NCI-H446 treated with DMSO at 0.1 percent for 48 hours (cell line): ENCODE data around the gene CAMK2A.

Experiments
- DNase-seq: peaks from one replicate; lab custom pipeline; 2025; lab: John Stamatoyannopoulos, UW

CAMK2A gene

DNA sequence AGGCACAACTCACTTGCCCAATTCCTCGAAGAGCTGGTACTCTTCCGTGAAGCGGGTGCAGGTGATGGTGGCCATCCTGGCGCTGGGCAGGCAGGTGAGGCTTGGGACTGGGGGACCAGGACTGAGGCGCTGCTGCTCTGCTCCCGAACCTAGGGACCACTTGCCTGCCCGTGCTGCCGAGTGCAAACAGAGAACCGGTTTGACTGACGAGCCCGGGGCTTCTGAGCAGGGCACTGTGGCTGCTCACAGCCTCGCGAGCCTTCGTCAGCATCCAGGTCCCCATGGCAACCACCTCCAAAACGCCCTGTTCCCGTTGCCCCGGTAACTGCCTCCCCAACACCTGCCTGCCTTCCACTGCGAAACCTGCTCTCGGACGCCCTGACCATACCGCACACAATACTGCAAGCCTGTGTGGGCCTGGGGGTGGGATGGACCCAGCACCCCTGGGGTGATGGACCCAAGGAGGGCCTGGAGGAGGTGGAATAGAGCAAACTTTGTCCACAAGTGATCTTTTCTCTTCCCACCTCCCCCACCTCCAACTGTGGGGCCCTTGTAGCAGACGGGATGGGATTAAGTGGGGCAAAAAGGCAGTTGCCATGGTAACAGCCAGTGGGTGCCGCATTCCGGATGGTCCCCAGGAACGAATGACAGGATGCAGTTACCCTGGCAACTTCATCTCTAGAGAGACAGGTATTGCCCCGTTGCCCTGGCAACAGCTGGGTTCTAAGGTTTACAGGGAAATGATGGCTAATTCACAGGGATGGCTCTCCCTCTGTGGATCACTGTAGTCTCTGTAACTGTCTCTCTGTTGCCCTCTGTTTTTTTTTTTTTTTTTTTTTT lies at the start of gene CAMK2A:
CAMK2A (minus strand) TSS at position 223 of the 840 bp plus-strand sequence; CDS start at position 75, 148 bp downstream.
- no peak for DNase-seq

DNA sequence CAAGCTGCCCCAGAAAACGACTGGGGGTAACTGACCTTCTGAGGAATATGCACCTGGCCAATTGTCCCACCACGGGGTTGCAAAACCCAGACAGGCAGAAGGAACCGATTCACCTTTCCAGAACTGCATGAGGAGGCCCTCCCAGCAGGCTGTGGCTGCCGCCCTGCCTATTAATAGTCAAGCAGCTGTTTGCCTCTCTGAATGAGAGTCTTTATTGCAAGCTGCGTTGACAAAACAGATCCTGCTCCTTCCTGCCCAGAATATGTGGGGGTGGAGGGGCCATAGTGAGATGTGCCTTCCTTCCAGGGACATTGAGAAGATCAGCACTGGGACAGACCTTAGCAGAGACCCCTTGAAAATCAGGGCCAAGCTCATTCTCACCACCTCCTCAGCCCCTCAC lies 49.6 kb upstream of the CAMK2A start:
- no peak for DNase-seq

DNA sequence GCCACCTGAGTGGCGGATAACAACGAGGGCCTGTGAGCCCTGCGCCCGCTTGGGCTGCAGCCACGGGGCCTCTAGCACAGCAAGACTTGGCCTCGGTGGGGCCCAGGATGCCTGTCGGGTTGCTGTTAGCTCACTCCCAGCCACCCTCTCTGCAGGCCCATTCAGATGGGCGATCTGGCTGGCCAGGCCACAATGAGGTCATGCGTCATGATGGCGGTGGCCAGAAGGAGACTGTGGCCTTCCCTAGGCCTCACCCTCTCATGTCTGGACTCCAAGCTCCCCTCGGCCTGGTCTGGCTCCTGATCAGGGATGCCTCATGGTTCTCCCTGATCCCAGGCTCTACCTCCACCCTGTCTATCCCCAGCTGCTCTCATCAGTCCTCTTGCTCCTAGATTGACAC lies 49.0 kb upstream of the CAMK2A start:
- DNase-seq: no peak

DNA sequence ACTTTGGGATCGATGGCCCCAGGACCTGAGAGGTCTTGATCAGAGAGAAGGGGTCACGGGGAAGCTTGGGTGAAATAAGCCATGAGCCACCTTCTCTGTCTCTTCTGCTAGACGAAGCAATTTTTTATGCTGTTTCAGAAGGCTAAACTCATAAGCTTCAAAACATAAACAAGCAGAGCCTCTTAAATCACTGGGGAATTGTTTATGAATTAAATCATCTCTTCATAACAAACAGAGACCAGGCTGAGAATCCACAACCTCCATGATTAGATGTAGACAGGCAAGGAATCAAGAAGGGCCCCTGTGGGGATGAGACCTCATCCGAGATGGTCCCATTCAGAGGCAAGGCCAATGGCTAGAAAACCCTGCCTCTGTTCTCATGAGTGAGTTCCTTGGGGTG lies 46.2 kb upstream of the CAMK2A start:
- no peak for DNase-seq

DNA sequence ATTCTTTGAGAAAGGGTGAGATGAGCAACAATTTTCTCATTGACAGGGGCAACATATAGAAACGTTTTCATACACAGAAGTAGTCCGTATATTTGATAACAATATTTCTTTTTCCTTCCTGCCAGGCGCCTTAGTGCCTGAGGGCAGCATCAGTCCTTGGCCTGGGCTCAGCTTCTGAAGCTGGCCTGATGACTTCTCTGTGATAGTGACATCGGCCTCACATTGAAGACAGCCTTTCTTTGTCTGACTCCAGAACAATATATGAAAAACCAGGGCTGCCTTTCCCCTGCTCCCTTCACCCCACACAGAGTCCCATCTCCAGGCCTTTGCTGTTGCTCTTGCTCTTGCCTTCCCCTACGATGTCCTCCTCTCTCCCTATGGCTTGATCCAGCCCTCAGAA lies 43.8 kb upstream of the CAMK2A start:
- DNase-seq: no peak

DNA sequence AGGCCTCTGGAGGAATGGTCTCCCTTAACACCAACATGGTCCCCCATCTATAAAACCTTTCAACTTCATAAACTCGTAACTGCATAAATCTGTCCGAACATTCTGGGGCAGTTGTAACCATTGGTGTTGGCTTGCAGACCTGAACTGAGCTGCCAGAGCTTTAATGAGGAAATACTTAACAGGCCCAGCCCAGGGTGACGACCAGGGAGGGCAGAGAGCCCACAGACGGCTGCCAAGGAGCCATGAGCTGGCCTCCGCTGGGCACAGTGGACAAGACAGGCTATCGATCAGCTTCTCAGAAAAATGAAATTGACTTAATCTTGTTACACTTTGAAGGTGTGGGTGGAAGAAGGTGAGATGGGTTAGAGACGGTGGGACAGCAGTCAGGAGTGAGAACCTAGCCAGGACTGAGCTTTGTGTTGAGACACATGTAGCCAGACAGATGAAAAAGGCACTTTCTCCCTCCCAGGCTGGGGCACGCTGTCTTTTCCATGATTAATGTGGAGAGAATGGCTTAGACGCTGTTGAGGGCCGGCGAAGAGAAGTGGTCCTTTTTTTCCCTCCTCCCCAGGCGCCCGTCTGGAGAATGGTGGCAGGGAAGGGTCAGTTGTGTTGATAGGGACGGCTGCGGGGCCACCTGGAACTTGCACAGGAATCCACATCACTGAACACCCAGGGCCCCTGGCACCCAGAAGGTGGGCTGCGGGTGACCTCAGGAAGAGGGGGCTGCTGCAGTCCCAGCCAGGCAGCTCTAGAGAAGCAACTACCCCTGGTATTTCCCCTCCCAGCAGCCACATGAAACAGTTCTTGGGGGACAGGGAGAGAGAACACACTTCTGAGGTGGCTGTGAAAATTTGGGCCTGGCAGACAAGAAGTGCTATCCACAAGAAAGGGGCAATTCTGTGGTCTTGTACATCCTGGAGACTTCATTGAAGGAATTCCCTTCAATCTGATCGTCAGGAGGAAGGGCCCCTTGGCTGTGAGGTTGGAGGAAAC lies 40.6 kb upstream of the CAMK2A start:
- DNase-seq: no peak

DNA sequence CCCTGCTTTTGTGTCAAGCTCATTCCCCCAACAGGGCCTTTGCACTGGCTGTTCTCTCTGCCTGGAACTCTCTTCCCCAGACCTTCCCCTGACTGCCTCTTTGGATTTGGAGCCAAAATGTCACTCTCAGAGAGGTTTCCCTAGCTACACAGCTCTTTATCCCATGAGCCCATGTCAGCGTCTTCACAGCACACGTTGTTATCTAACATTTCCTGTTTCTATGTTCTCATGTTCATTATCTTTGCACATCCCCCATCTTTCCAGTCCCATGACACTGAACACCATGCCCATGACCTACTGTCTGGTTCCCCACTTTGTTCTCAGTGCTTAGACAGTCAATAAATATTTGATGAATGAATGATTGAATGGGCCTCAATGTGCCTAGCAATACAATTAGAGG lies 39.5 kb upstream of the CAMK2A start:
- no peak for DNase-seq

DNA sequence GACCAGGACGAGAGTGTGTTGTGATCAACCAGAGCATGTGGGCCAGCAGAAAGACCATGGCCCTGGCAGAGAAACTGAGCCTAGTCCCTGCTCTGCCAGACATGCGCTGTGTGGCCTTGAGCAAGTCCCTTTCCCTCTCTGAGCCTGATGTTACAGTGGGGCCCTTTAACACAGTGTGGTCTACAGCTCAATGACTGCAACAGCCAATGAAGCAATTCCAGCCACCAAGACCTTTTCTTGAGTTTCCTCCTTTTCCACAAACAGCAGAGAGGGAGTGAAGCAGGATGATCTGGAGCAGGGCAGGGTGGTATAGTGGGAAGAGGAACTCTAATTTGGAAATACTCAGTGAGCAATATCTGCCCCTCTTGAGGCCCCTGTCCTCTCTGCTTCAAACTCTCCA lies 38.9 kb upstream of the CAMK2A start:
- DNase-seq: no peak

DNA sequence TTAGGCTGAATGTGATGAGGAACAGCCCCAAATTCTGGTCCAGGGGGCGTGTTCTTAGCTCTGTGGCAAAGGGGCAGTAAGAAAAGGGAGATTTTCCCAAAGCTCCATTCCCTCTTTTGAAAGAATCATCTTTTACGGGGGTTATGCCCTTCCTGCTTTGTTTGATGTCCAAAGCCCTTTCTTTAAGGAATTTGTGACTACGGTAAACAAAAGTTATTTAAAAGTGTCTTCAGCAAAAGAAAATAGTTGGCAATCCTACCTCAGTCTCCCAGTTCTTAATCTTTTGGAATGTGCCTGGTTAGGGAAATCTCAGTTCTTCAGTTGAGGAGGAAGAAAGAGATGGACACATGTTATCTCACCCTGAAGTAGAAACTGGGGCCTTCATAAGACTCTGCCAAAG lies 37.6 kb upstream of the CAMK2A start:
- no peak for DNase-seq

DNA sequence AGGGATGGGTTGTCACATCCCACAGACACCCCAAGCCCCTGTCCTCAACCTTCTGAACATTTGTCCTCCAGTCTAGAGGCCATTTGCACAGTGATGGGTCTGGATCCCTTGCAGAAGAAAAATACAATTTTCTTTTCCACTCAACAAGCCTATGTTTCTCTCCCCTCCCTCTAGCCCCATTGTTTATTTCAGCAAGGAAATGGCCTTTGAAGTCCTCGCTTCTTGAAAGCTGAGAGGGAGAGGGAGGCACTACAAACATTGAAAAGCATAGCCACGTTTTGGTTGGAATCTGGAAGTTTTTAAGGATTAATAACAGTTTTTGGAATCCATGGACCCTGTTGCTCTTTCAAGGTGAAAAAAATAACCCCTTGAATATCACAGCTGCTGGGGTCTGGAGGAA lies 37.1 kb upstream of the CAMK2A start:
- no peak for DNase-seq

DNA sequence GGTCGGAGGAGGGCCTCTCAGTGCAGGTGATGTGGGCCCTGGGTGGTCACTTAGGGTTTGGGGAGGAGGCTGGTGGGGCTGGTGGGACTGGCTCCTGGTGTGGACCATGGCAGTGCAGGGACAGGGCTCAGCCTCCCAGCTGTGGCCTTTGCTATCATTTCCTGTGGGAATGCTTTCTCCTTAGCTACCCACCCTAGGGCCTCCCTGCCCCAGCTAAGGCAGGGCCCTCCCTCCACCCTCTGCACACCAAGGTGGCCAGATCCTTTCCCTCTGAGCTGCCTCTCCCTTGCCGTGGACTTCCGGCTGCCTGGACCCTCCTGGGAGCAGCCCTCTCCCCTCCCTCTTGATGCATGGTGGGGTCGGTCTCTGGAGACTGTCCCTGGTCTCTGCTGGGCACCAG lies 35.9 kb upstream of the CAMK2A start:
- no peak for DNase-seq

DNA sequence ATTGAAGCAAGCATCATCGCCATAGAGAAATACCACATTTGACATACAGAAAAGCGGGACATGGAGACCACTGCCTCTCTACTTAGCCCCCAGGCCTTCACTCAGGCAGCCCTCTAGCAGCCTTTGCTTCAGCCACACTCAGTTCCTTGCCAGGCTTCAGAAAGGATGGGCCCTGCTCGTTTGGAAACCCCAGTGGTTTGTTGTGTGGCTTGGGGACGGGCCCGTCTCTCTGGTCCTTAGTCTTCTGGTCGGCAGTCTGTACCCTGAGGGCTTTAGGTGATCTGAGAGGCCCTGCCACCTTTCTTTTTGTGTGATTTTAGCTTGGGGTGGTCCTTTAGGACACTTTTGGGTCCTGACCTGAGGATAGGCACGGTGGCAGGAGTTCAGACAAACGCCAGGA lies 34.2 kb upstream of the CAMK2A start:
- DNase-seq: no peak

DNA sequence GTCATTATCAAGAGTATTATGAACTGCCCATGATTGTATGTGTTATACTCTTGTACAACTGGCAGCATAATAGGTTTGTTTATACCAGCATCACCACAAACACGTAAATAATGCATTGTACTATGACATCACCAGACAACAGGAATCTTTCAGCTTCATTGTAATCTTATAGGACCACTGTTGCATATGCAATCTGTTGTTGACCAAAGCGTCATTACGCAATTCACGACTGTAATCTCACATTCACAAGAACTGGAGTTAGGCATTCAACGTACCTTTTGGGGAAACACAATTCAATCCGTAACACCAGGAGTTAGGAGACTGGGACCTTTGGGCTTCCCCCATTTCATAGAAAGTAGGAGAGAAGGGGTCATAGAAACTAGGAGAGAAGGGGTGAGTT lies 33.5 kb upstream of the CAMK2A start:
- DNase-seq: no peak

DNA sequence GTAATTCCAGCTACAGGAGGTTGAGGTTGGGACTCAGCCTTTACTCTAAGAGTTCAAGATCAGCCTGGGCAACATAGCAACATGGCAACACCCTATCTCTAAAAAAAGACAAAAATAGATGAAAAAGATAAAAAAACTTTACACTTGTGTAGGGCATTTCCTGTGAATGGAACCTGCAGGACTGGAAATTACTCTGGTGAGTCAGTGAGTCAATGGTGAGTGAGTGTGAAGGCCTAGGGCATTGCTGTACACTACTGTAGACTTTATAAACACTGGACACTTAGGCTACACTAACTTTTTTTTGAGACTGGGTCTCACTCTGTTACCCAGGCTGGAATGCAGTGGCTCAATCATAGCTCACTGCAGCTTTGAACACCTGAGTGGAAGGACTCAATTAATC lies 32.6 kb upstream of the CAMK2A start:
- no peak for DNase-seq

DNA sequence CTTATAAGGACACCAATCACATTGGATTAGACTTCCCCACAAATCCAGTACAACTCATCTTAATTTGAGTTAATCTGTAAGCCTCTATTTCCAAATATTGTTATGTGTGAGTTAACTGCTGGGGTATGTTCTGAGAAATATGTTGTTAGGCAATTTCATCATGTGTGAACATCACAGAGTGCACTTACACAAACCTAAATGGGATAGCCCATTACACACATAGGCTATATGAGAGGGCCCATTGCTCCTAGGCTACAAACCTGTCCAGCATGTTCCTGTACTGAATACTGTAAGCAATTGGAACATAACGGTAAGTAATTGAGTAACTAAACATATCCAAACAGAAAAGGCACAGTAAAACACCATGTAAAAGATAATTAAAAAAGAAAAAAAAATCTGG lies 32.2 kb upstream of the CAMK2A start:
- no peak for DNase-seq

DNA sequence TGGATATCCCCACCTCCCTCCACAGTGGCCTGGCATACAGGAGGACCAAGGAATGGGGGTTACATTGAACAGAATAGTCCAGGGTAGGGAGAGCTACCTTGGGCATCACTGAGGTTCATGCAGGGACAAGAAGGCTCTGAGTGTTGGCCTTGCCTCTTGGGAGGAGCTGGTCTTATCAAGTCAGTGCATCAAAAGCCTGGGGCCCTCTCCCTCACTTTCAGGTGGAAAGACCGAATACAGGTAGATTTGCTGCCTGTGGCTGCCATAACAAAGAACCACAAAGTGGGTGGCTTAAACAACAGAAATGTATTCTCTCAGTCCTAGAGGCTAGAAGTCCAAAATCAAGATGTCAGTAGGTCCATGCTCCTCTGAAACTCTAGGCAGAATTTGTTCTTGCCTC lies 31.6 kb upstream of the CAMK2A start:
- DNase-seq: no peak

DNA sequence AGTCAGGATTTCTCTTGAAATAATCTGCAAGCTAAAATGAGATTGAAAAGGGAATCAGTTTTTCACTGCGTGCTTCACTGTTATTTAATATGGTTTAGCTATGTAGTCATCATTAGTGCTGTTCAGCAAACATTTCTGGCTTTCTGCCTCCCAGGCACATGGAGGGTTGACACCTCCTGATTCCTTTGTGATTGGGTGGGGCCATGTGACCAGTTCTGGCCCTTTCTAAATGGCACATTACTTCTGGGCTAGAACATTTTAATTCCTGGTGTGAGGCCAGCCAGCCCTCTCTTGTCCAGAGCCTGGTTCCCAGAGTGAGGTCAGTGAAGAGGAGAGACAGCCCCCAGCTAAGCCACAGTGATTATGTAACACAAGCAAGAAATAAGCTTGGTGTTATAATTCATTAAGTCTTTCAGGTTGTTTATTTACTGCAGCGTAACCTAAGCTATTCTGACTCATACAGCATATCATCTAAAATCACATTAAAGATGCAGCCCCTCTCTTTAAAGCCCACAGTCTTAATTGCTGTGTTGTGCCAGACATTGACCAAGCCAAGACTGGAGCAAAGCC lies 30.6 kb upstream of the CAMK2A start:
- no peak for DNase-seq

DNA sequence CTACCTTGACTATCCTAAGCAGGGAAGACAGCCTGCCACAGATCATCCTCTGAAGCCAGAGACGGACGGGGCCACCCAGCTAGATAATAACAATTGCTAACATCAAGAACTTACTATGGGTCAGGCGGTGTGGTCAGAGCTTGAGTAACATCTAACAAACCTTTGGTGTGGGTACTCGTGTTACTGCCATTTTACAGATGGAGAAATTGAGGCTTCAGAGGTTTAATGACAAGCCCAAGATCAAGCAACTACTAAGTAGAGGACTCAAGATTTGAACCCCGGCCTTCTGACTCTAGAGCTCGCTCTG lies 29.9 kb upstream of the CAMK2A start:
- DNase-seq: no peak

DNA sequence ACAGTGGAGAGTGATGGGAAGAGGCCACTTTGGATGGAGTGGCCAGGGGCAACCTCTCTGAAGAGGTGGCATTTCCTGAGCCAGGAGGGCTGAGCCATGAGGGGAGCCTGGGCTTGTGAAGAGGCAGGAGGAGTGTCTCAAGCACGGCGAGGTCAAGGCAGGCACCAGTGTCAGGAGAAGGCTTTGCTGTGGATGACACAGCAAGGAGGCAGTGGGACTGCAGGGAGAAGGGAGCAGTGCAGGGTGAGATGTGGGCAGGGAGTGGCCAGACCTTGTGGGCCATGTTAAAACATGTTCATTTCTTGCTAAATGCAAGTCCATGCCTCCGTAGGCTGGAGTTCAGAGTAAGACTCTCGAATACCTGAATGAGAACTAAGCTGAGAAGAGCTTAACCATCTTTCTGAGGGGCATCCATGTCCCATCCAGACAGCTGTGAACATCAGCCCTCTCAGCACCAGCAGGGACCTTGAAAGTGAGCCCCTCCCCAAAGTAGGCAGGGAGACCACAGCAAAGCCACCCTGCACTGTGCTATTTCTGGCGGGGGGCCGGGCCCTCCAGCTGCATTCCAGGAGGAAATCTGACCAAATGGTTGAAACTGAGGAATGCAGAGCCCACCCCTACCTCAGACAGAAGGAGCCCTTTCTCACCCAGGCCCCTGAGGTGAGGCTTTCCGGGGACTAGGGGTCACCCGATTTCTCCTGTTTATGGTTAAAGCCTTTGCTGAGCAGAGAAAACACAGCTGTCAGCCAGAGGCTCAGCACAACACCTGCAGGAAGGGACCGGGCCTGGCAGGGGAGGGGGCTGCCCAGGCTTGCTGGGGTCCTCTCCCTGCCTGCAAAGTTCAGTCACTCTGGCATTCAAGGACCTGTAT lies 29.3 kb upstream of the CAMK2A start:
- DNase-seq: no peak

DNA sequence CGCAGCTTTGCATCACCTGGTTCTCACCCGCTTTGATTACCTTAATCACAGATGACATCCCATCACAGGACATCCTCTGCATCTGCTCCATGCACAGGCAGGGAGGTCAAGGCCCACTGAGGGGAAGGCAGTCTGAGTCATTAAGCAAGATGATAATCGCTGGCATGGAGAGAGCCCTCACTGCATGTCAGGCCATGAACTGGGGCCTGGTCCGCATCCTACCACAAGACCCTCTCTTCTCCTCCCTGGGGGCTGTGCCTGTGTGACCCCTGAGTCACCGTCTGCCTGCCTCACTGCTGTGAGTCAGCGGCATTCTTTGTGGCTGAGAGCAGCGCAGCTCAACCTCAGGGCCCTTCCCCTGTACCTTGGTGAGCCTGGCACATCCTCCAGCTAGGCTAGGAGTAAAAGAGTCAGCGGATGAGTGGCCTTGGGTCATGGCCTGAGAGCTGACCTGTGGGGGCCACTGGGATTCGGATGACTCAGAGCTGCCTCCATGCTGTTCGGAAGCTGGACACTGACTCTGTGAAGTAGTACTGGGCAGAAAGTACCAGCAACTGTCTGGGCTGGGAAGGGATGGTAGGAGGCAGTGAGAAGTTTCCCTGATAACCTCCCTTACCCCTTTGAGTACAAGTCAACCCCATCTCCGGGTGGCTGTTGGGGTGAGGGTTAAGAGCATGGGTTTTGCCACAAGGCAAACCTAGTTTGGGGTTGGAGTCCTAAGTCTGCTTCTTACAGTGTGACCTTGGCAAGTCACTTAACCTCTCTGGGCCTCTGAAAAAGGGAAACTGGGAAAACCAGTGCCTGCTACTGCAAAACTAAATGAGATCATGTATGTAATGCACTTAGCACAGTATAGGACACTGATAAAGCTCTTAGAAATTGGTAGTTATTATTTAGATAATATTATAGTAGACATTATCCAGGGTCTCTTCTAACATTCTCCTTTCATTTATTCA lies 27.8 kb upstream of the CAMK2A start:
- no peak for DNase-seq

DNA sequence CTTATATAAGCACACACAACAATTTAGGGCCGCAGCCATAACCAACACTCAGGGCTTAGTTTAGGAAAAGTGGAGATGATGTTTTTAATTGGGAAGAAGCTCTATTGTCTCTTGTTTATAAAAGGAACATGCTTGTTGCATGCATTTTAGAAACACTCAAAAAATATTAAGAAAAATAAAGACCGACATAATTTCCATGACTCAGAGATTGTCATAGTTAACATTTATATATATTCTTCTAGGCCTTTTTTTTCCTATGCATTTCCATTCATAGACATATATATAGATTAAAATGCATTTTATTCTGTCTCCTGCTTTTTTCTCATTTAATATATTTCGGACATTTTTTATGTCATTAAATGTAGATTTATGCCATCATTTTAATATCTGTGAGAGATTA lies 26.7 kb upstream of the CAMK2A start:
- no peak for DNase-seq
